HG02759 (cell line): ENCODE data around the gene MEGF9.

Experiments
- ATAC-seq: cut with Tn5 transposase; IDR thresholded peaks from one replicate; pipeline ENCODE4 v1.9.1; 2021; ENCODE audit warnings: mild to moderate bottlenecking, moderate library complexity; ENCODE audit not compliant: unreplicated experiment

The MEGF9 gene

DNA sequence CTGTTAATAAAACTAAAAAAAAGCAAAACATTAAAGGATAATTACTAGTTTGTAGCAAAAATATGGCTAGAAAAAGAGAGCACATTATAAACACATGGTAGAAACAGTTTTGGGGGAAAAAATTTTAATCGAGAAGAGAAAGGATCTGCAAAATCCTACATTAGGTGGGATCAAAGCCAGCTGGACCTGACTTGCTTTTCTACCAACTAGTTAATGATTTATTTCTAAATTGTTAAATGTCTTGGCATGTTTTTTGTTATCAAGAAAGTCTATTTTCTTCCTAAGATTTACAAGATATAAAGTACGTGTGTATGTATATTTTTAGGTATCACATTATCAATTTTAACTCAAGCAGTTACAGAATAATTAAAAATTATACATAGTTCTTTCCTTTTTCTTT lies 87.2 kb downstream of the MEGF9 start:
- ATAC-seq = no peak

DNA sequence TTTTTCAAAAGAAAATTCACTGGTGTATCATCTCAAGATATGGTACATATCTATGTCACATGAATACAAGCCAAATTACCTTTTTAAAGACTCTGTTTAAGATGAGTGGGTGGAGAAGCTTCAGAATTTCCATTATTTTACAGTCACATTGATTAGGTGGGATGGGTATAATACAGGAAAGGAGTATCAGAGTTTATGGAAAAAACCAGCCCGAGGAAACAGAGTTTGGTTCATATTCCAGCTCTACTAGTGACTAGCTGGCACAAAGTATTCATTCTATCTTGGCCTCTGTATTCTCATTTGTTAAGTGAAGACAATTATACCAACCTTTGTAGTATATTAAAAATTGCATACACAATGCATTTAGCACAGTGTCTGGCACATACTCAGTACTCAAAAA lies 87.8 kb downstream of the MEGF9 start:
- no peak for ATAC-seq

DNA sequence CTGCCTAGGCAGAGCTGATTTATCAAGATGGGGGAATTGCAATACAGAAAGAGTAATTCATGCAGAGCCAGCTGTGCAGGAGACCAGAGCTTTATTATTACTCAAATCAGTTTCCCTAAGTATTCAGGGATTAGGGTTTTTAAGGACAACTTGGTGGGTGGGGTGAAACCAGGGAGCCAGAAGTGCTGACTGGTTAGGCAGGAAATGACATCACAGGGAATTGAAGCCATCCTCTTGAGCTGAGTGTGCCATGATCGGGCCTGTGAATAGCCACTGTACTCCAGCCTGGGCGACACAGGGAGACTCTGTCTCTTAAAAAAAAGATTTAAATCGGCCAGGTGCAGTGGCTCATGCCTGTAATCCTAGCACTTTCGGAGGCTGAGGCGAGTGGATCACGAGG lies 89.0 kb downstream of the MEGF9 start:
- no peak for ATAC-seq

DNA sequence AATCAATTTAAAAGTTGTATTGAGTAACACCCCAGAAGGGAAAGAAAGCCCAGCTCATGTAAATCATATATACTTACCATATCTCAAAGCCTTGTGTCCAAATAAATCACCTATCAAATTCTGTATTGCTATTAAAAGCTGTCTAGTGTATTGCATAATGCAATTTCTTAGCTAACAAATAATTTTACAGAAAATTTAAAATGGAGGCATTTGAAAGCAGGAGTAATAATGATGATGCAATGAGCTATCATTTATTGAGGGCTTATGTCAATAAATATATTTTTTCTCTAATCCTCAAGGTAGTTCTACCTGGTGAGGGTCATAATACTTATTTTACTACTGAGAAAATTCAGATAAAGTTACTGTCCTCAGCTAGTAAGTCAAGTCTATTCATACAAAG lies 91.5 kb downstream of the MEGF9 start:
- ATAC-seq = no peak

DNA sequence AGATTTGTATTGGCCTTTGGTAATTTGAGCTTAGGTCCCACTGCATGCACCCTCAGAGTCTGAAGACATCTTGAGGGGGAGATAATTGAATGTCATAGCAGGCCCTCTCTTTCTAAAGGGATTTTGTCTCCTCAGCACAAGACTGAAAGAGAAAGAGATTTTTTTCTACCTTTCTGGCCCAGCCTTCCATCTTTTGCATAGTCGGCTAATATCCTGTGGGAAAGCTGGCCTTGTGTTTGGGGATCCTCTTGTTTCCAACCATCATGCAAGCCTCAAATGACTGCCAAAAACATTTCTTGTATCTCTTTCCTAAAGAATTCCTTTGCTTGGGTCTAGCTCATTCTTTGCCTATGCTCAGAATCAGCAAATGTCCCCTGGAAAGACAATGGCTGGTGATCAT lies 92.3 kb downstream of the MEGF9 start:
- no peak for ATAC-seq

DNA sequence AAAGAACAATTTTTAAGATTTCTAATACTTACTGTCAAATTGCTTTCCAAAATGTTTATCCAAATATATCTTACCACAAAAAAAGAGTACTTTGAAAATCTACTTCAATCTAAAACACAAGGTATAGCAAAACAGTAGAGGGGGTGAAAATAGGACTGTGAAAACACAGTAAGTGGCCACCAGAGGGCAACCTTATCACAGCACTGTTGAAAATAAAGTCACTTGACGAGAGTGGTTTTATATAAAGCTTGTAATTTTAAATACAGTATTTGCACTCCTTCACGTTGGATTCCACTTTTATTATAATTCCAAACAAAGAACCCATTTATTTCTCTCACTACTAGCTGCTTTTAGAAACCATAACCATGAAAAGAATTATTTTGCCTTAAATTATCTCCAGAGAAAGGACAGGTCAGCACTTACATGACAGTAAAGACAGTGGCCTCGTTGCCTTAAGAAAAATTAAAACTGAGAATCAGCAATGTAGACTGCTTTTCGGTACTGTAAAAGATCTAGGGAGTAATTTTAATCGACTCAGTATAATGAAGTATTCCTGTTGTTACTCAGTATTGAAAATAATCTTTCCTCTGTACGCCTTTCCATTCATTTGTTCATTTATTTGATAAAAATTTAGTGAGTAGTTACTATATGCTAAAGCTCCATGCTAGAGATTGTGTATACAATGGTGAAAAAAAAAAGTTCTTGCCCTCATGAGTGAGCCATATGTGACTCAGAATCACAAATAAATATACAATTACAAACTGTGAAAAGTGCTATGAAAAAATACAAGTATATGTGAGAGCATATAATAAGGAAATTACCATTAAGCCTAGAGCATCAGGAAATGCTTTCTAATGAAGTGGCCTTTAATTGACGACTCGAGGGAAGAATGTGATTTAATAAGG lies 94.3 kb downstream of the MEGF9 start:
- ATAC-seq = no peak

DNA sequence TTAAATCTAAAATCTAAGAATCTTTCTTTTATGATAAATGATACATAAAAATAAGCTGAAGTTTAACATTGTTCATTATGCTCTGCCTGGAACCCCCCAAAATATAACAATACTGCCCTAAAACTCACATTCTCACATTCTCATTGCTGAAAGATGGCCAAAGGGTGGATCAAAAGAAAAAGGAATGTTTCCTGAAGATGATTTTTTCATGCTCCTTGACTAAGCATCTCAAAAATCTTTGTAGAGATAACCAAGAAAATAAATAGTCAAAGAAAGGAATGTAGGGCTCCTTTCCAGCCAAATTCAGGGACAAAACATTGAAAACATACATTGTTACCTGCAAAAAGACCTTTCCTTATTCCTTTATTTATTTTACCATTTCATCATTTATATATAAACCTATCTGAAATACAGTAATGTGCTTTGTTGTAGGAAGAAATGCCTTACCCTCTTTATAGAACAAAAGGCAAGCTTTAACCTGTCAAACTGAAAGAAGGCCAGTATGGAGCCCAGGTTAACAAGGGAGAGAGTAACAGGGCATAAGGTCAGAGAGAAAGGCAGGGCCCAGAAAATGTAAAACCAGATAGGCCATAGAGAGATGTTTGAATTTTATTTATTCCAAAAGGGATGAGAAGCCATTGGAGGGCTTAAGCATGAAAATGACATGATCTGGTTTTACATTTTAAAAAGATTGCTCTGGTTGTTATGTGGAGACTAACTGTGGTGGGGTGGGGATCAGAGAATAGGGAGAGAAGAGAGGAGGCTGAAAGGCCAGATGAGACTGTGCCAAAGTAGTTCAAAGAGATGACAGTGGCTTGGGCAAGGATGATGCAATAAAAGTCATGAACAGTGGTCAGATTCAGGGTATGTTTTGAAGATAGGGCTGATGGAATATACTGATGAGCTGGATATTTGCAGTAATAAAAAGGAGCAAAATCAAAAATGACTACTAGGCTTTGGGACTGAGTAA lies 97.0 kb downstream of the MEGF9 start:
- ATAC-seq = no peak

DNA sequence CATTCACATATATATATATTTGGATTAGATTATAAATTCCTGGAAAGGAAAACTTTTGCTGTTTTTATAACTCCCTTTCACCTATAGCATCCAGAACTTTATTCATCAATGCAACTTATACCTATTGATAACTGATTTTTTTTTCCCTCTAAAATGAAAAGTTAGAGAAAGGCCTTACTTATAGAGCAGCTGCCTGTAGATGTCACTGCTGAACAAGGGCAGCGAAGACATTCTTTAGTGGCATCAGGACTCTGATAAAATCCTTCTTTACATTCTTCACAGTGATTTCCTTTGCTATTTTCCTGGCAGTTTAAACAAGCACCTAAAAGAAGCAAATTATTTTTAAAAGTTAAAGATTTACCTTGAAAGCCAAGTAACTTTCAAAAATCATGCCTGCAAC lies 102.1 kb downstream of the MEGF9 start:
- no peak for ATAC-seq

DNA sequence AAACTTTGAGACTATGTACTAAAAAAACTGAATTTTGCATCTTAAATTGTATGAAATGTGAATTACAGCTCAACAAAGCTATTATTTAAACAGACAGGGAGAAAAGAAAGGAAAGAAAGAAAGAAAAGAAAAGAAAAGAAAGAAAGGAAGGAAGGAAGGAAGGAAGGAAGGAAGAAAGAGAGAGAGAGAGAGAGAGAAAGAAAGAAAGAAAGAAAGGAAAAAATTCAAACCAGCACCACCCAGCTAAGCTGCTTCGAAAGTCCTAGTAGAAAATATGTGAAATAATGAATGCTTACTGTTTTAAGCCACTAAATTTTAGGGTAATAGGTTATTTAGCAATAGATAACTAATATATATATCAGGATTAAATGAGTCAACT lies 102.6 kb downstream of the MEGF9 start:
- no peak for ATAC-seq

DNA sequence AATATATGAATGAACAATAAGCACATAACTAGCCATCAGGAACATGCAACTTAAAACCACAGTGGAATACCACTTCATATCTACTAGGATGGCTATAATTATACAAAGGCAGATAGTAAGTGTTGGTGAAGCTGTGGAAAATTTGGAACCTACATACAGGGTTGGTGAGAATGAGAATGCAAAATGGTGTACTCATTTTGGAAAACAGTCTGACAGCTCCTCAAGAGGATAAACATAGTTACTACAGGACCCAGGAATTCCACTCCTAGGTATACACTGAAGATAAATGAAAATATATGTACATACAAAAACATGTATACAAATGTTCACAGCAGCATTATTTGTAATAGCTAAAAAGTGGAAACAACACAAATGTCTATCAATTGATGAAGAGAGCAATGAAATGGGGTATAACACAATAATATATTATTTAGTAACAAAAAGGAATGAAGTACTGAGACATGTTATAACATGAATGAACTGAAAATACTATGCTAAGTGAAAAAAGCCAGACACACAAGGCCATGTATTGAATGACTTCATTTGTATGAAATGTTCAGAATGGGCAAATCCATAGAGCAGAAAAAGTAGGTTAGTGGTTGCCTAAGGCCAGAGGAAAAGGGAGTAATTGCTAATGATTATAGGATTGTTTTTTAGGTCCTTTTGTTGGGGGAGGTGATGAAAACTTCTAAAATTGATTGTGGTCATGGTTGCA lies 103.1 kb downstream of the MEGF9 start:
- ATAC-seq = no peak

DNA sequence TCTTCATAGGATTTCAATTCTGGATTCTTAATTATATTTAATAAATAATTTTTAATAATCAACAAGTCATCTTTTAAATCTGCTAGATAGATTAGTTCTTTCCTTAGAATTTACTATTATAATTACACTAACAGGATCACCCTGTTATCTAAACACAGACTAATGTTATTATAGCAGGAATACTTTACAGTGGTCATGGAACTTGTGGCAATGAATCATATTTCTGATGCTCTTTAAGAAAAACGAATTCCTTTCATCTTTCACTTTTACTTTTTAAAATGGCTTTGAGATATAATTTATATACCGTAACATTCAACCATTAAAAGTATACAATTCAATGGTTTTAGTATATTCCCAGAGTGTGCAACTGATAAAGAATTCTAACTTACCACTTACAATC lies 104.6 kb downstream of the MEGF9 start:
- ATAC-seq = no peak

DNA sequence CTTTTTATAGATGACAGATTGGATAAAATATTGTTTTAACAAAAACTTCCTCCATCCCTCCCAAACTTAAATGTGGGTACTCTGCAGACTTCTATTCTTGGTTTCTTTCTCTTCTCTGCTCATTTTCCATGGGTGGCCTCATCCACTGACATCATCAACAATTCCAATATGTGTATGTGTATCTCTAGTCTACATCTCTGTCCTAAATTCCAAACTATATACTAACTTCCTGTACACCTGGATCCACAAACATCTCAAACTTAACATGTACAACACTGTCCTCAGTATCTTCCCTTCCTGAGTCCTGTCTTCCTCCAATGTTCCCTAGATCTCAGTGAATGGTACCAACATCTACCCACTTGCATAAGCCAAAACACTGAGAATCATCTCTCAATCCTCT lies 105.8 kb downstream of the MEGF9 start:
- no peak for ATAC-seq

DNA sequence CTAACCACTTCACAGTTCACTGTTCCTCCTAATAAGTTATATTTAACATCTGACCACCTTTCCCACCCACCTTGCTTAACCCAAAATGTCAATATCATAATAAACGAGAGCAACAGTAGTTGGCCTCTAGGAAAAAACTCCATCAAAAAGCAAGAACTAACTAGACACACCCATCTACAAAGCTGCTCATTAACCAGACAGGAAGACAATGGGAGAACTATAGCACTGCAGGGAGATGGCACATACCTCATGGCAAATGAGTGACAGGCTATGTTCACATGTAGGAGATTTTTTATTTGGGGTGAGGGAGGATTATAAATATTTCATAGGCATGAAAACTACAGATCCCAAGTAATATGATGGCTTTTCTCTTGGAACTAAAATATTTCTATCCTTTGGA lies 110.7 kb downstream of the MEGF9 start:
- ATAC-seq = no peak

DNA sequence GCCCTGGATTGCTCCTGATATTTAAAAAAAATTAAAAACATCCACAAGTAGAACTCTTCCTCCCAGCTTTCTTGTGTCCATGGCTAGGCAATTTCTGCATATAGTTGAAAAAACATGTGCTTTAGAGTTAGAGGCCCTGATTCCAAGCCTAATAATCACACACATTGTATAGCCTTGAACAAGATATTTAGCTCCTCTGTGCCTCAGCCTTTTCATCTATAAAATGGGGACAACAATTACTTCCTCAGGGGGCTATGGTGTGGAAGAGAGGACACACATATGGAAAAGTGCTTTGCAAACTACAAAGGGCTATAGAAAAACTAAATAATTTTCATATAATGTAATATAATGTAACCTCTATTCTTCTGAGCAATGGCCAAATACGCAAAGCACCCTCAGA lies 111.3 kb downstream of the MEGF9 start:
- ATAC-seq = no peak

DNA sequence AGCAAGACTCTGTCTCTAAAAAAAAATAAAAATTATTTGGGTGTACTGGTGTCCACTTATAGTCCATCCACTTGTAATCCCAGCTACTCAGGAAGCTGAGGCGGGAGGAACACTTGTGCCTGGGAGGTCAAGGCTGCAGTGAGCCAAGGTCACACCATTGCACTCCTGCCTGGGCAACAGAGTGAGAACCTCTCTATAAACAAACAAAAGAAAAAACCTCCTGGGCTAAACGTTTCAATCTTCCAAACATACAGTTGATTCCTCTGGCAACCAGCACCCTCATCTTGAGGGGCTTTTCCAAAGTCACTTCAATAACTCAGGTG lies 120.4 kb downstream of the MEGF9 start:
- ATAC-seq = no peak

DNA sequence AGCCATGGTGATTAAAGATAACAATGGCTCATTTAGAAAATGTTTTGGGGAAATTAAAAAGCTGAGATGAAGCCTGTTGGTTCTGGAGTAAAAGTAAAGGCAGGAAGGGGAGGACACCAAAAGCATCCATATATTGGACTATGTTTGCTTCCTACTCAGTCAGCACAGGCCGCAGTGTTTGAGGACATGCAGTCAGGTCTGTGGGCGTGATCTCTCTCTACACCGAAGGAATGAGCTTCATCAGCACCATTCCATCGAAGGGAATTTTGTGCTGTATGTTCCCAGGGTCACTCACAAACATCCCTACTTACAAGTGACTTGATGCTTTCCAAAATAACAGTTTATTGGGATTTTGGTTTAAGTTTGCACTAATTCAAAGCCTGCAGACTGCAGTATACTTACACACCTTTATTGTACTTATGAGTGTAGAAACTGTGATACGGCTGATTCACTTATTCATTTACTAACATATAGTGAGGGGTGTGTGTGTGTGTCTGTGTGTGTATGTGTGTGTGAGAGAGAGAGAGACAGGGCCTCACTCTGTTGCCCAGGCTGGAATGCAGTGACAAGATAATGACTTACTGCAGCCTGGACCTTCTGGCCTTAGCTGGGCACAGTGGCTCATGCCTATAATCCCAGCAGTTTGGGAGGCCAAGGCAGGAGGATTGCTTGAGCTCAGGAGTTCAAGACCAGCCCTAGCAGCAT lies 120.9 kb downstream of the MEGF9 start:
- no peak for ATAC-seq

DNA sequence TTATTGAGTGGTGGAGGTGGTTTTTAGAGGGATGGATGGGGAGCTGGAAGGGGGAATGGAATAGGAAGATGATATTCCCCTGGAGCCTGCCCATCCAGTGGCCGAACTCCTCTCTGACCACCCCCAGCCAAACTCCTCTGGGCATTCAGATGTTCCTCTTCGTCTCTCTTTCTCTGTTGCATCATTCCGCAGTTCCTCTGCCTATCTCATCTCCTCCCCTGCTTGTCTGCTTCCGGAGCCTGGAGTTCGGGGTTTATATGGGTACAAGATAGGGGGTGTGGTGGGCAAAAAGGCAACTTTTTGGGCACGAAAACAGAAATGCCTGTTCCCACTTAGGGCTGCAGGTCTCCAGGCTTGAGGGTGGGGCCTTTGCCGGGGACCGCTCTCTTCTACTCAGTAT lies 122.1 kb downstream of the MEGF9 start:
- no peak for ATAC-seq

DNA sequence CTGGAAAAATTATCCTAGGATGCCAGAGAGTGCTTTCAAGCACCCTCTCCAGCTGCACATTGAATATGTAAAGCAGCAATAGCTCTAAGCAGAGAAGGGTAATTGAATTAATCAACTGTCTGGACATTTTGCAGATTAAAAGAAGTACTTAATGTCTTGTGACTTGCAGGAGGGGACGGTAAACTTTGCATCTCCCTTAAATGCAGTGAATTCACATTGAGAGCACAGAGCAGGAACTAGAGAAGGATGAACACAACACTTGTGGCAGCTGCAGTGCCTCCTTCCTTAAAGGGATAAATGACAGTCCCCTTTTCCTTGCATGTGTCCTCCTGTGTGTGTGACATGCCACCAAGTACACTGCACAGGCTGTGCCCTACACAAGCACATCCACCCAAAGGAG lies 126.9 kb downstream of the MEGF9 start:
- no peak for ATAC-seq

DNA sequence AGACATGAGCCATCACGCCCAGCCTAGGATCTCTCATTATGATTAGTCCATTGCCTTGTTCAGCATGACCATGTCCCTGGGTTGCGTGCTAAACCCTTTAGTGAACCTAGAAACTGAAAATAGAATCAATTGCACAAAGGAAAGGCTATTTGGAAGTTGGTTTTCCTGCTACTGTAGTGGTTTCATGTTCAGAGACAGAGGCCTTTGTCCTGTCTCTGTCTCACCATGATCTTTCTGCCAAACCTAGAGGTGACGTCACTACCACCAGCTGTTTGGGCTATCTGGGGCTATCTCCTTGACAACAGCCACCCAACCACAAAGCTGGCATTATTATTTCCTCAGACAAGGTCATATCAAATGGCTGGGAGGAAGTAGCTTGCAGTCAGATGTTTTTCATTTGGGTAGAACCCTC lies 130.3 kb downstream of the MEGF9 start:
- peak; percentile 39 for ATAC-seq

DNA sequence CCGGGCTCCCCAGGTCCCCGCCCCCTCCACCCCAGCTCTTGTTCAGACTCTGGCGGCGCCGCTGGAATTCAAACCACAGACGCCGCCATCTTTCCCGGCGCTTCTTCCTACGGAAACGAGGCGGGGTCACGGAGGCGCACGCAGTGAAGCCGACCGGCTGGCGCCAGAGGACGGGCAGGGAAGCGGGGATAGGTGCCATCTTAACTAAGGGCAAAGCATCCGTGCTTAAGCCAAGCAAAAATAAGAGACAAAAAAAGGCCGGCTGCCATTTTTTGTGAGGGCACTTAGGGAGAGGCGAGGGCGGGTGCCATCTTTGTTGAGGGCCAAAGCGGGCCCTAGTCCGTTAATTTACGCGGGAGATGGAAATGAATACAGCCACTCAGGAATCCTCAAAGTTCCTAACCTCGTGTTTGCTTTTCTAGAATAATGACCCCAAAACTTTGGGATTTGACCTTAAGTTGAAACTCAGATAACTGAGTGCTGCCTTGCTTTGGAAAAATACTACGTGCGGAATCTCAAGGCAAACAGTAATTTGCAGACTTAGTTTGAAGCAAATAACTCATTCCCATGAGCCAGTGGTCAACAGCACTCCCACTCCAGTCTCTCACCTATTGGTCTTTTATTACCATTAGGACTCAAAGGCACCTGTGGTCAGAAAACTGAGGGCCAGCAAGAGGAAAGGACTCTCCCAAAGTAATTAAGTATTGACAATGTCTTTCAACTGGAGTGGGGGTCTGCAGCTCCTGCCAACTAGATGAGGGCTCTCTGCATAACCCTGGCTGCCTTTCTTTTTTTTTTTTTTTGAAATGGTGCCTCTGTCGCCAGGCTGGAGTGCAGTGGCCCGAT lies 134.0 kb downstream of the MEGF9 start, which contains the start of gene CDK5RAP2:
Gene CDK5RAP2 (minus strand): TSS at position 117 of the 846 bp plus-strand sequence. CDS start 189 bp downstream, outside the sequence.
- peak; percentile 97 for ATAC-seq
